ENCODE measurements around the gene EGFL8. TPM values are rescaled to one million over a fixed set of nuclear protein-coding genes. Genes with fewer than 3 reads are reported as not detected.
"Not testable (repeated sequence)": the region's sequence is repeated elsewhere in the genome, so short reads cannot be mapped to it uniquely, and the experiment has no call there.

EGFL8 gene
- total RNA-seq, 1 donor from 2014 or later, result 9.2 TPM

GRCh38 chr6:32210191-32210601 is 45.8 kb downstream of the EGFL8 start:
- intact Hi-C loops (cut with micrococcal nuclease), result no loop called here

DNA sequence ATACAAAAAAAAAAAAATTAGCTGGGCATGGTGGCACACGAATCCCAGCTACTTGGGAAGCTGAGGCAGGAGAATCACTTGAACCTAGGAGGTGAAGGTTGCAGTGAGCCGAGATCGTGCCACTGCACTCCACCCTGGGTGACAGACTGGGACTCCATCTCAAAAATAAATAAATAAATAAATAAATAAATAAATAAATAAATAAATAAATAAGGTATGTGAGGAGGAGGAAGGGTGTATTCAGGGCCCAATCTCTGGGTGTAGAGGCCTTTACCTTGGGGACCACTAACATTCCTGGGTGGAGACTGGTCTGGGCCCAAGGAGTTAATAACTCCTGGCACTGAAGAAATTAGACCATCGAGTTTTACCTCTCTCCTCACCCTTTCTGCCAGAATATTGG is 47.0 kb downstream of the EGFL8 start:
- peaks cover 21% of the 10 kb centered on the region for H3K36me3 ChIP-seq
- H3K27ac ChIP-seq (replicated peaks); H3K4me1 ChIP-seq; H3K9me3 ChIP-seq (replicated peaks); H3K27me3 ChIP-seq (ENCODE audit: low read depth); intact Hi-C loops (cut with micrococcal nuclease); H3K4me3 ChIP-seq; DNase-seq: not testable (repeated sequence)

More at GRCh38 chr6:32210191-32210601, 45.8 kb downstream of the EGFL8 start:
- H3K27ac ChIP-seq (replicated peaks), result no peak overlapping the region
- no peaks in the 10 kb centered on the region for H3K9me3 ChIP-seq (replicated peaks)
- no peaks in the 10 kb centered on the region for H3K27me3 ChIP-seq (ENCODE audit: low read depth)
- H3K36me3 ChIP-seq, result peaks cover 19% of the 10 kb centered on the region
- H3K4me1 ChIP-seq, result no peaks in the 10 kb centered on the region
- H3K4me3 ChIP-seq, result no peak overlapping the region
- TF ChIP-seq, protein P1, sequence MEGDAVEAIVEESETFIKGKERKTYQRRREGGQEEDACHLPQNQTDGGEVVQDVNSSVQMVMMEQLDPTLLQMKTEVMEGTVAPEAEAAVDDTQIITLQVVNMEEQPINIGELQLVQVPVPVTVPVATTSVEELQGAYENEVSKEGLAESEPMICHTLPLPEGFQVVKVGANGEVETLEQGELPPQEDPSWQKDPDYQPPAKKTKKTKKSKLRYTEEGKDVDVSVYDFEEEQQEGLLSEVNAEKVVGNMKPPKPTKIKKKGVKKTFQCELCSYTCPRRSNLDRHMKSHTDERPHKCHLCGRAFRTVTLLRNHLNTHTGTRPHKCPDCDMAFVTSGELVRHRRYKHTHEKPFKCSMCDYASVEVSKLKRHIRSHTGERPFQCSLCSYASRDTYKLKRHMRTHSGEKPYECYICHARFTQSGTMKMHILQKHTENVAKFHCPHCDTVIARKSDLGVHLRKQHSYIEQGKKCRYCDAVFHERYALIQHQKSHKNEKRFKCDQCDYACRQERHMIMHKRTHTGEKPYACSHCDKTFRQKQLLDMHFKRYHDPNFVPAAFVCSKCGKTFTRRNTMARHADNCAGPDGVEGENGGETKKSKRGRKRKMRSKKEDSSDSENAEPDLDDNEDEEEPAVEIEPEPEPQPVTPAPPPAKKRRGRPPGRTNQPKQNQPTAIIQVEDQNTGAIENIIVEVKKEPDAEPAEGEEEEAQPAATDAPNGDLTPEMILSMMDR (IDR thresholded peaks at IDR 0.05; ENCODE audit: borderline replicate concordance), result no peak
- DNase-seq, result no peak

- no peaks in the 10 kb centered on the region for H3K4me1 ChIP-seq
- no peak for DNase-seq
- intact Hi-C loops (cut with micrococcal nuclease), result no loop called here
These were observed 47.8 kb downstream of the EGFL8 start for GRCh38 chr6:32212076-32212760.

GRCh38 chr6:32213649-32214048 is 49.3 kb downstream of the EGFL8 start:
- H3K27ac ChIP-seq (replicated peaks), result no peak overlapping the region
- DNase-seq, result no peak
- H3K4me1 ChIP-seq, result no peaks in the 10 kb centered on the region
- peaks cover 35% of the 10 kb centered on the region for H3K36me3 ChIP-seq
- TF ChIP-seq, protein P1 (IDR thresholded peaks at IDR 0.05; ENCODE audit: borderline replicate concordance), result no peak
- H3K27me3 ChIP-seq (ENCODE audit: low read depth), result no peaks in the 10 kb centered on the region
- no peaks in the 10 kb centered on the region for H3K9me3 ChIP-seq (replicated peaks)
- no peak overlapping the region for H3K4me3 ChIP-seq
- intact Hi-C loops (cut with micrococcal nuclease), result no loop called here

More at GRCh38 chr6:32212076-32212760, 47.8 kb downstream of the EGFL8 start:
- H3K36me3 ChIP-seq, result peaks cover 28% of the 10 kb centered on the region
- no peaks in the 10 kb centered on the region for H3K27me3 ChIP-seq (ENCODE audit: low read depth)
- TF ChIP-seq, protein P1 (IDR thresholded peaks at IDR 0.05; ENCODE audit: borderline replicate concordance), result no peak
- no peak overlapping the region for H3K4me3 ChIP-seq
- H3K9me3 ChIP-seq (replicated peaks), result no peaks in the 10 kb centered on the region
- H3K27ac ChIP-seq (replicated peaks), result no peak overlapping the region

GRCh38 chr6:32214126-32214525 is 49.7 kb downstream of the EGFL8 start:
- peaks cover 33% of the 10 kb centered on the region for H3K36me3 ChIP-seq
- no peaks in the 10 kb centered on the region for H3K9me3 ChIP-seq (replicated peaks)
- no peak for DNase-seq
- H3K4me1 ChIP-seq, result no peaks in the 10 kb centered on the region
- no peaks in the 10 kb centered on the region for H3K27me3 ChIP-seq (ENCODE audit: low read depth)
- H3K4me3 ChIP-seq, result no peak overlapping the region
- TF ChIP-seq, protein P1 (IDR thresholded peaks at IDR 0.05; ENCODE audit: borderline replicate concordance), result no peak
- no peak overlapping the region for H3K27ac ChIP-seq (replicated peaks)
- intact Hi-C loops (cut with micrococcal nuclease), result no loop called here

DNA sequence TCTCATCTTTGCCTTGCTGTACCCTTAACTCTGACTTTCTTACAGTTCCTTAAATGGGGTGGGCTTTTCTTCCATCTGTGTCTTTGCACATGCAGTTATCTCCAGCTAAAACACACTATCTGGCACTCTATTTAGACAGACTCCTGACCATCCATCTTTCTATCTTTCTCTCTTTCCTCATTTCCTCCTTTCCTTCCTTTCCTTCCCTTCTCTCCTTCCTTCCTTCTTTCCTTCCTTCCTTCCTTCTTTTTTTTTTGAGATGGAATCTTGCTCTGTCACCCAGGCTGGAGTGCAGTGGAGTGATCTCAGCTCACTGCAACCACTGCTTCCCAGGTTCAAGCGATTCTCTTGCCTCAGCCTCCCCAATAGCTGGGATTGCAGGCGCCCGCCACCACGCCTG is 51.2 kb downstream of the EGFL8 start:
- Histone ChIP-seq H3K4me1 (no peaks in the 10 kb centered on the region), H3K36me3 (peaks cover 39% of the 10 kb centered on the region), H3K4me3 (no peak overlapping the region), H3K27me3 (ENCODE audit: low read depth) (peaks cover 7% of the 10 kb centered on the region), H3K27ac (replicated peaks) (no peak overlapping the region), H3K9me3 (replicated peaks) (no peaks in the 10 kb centered on the region)
- no peak for DNase-seq
- intact Hi-C loops (cut with micrococcal nuclease), result no loop called here
- TF ChIP-seq, protein P1 (IDR thresholded peaks at IDR 0.05; ENCODE audit: borderline replicate concordance), result no peak
